Measurements from ENCODE around the gene UBE3B.

GRCh38 chr12:109503611-109504010 lies 26.2 kb downstream of the UBE3B start:
- TF ChIP-seq CTCF (IDR thresholded peaks at IDR 0.05): no peak
- TF ChIP-seq POLR2AphosphoS5 (IDR thresholded peaks at IDR 0.05): no peak
- TF ChIP-seq POLR2A (IDR thresholded peaks at IDR 0.05): no peak
- no peak for TF ChIP-seq EP300 (IDR thresholded peaks at IDR 0.05)

Measured in stomach (tissue), 4 donors.